GM23338 (cell line): ENCODE data around the gene CFAP410. TPM values are rescaled to one million over a fixed set of nuclear protein-coding genes. Genes with fewer than 3 reads are reported as not detected.

Source experiments
- ATAC-seq: fragments of 200-7000 bp; cut with Tn5 transposase; 3 replicates; pipeline ENCODE4 v1.9.1; 2020
- DNase-seq: peaks from one replicate; pipeline ENCODE4 v3.0.0-alpha.2; 2015; ENCODE audit warnings: low spot score
- H2AFZ ChIP-seq: fragments of 200-600 bp; sonication (generic); 2 replicates; pipeline ENCODE4 v1.8.0; 2016; ENCODE audit warnings: antibody characterized with exemption, mild to moderate bottlenecking, moderate library complexity
- H3F3A ChIP-seq: fragments of 200-600 bp; sonication (generic); replicated peaks from 2 replicates; pipeline ENCODE4 v1.8.0; 2017; ENCODE audit warnings: antibody characterized with exemption, mixed run types, low read depth
- H3K27ac ChIP-seq: fragments of 200-600 bp; sonication (generic); 2 replicates; pipeline ENCODE4 v1.6.1; 2016; ENCODE audit warnings: low read depth
- H3K27me3 ChIP-seq: fragments of 200-600 bp; sonication (generic); 2 replicates; pipeline ENCODE4 v1.8.0; 2016; ENCODE audit warnings: mild to moderate bottlenecking, mixed run types, moderate library complexity; ENCODE audit not compliant: insufficient read depth
- H3K36me3 ChIP-seq: fragments of 200-600 bp; sonication (generic); 2 replicates; pipeline ENCODE4 v1.8.0; 2016; ENCODE audit warnings: mild to moderate bottlenecking; ENCODE audit not compliant: insufficient read depth
- H3K4me1 ChIP-seq: fragments of 200-600 bp; sonication (generic); 2 replicates; pipeline ENCODE4 v1.8.0; 2016; ENCODE audit warnings: mild to moderate bottlenecking, moderate library complexity; ENCODE audit not compliant: insufficient read depth
- H3K4me2 ChIP-seq: fragments of 200-600 bp; sonication (generic); 2 replicates; pipeline ENCODE4 v1.7.1; 2017; ENCODE audit warnings: mixed run types
- H3K4me3 ChIP-seq: fragments of 200-600 bp; sonication (generic); 2 replicates; pipeline ENCODE4 v1.6.1; 2016; ENCODE audit warnings: mixed run types
- H3K79me2 ChIP-seq: fragments of 200-600 bp; sonication (generic); replicated peaks from 2 replicates; pipeline ENCODE4 v1.8.0; 2017; ENCODE audit warnings: mild to moderate bottlenecking; ENCODE audit not compliant: insufficient read depth
- H3K9me2 ChIP-seq: fragments of 200-600 bp; sonication (generic); 2 replicates; pipeline ENCODE4 v1.8.0; 2017; ENCODE audit not compliant: insufficient read depth
- H4K20me1 ChIP-seq: fragments of 200-600 bp; sonication (generic); replicated peaks from 2 replicates; pipeline ENCODE4 v1.8.0; 2017; ENCODE audit warnings: mild to moderate bottlenecking; ENCODE audit not compliant: insufficient read depth
- H3K27ac Mint-ChIP-seq: 2 replicates; pipeline ENCODE4 v1.8.0; 2020; ENCODE audit warnings: inconsistent platforms, mild to moderate bottlenecking, moderate library complexity, mixed read lengths
- H3K27me3 Mint-ChIP-seq: 3 replicates; pipeline ENCODE4 v1.8.0; 2022; ENCODE audit warnings: low read depth, mild to moderate bottlenecking, moderate library complexity, mixed read lengths, inconsistent platforms; ENCODE audit not compliant: insufficient read depth, poor library complexity
- H3K36me3 Mint-ChIP-seq: 3 replicates; pipeline ENCODE4 v1.8.0; 2021; ENCODE audit warnings: low read depth, mild to moderate bottlenecking, inconsistent platforms, moderate library complexity, mixed read lengths
- H3K4me1 Mint-ChIP-seq: 3 replicates; pipeline ENCODE4 v1.8.0; 2020; ENCODE audit warnings: mild to moderate bottlenecking, inconsistent platforms, mixed read lengths
- H3K4me3 Mint-ChIP-seq: 3 replicates; pipeline ENCODE4 v1.8.0; 2021; ENCODE audit warnings: moderate library complexity, mild to moderate bottlenecking, inconsistent platforms, mixed read lengths
- H3K9me3 Mint-ChIP-seq: 3 replicates; pipeline ENCODE4 v1.8.0; 2020; ENCODE audit warnings: moderate library complexity, mild to moderate bottlenecking, inconsistent platforms, mixed read lengths
- CREB1 ChIP-seq: fragments of 250-450 bp; sonication (Bioruptor Pico); IDR thresholded peaks from 2 replicates; pipeline ENCODE4 v1.5.0; 2020; ENCODE audit warnings: low read depth, mild to moderate bottlenecking, moderate library complexity
- JUNB ChIP-seq: IDR thresholded peaks from one replicate; pipeline ENCODE4 v1.6.1; 2016; ENCODE audit warnings: antibody characterized with exemption; ENCODE audit not compliant: unreplicated experiment
- NANOG ChIP-seq: IDR thresholded peaks from 2 replicates; pipeline ENCODE4 v1.6.1; 2016; ENCODE audit warnings: antibody characterized with exemption, borderline replicate concordance
- POLR2AphosphoS5 ChIP-seq: IDR thresholded peaks from 2 replicates; pipeline ENCODE4 v1.6.1; 2016; ENCODE audit warnings: antibody characterized with exemption, low read depth
- STAT1 ChIP-seq: IDR thresholded peaks from one replicate; pipeline ENCODE4 v1.6.1; 2016; ENCODE audit warnings: antibody characterized with exemption; ENCODE audit not compliant: unreplicated experiment
- ZNF331 ChIP-seq: fragments of 250-450 bp; sonication (Bioruptor Pico); IDR thresholded peaks from 2 replicates; pipeline ENCODE4 v1.5.0; 2020; ENCODE audit warnings: low read depth, mild to moderate bottlenecking, moderate library complexity
- polyA plus RNA-seq: library from polyadenylated mRNA; unstranded; fragments of >200 nt; fragmentation: Nextera tagmentation; extraction: Ambion mirVana; gene quantifications from 2 replicates; pipeline ENCODE4 v1.2.1, GENCODE V29; 2016
- total RNA-seq: library from RNA; depleted of rRNA; stranded (reverse); fragments of >200 nt; shearing (Covaris generic); gene quantifications from 2 replicates; pipeline ENCODE4 v1.2.3, GENCODE V29; 2014
- TF ChIP-seq, protein P1 (sequence below): IDR thresholded peaks from one replicate; pipeline ENCODE4 v1.6.1; 2018; ENCODE audit warnings: antibody characterized with exemption; ENCODE audit not compliant: unreplicated experiment
- TF ChIP-seq, protein P2 (sequence below): IDR thresholded peaks from 2 replicates; pipeline ENCODE4 v1.6.1; 2016; ENCODE audit warnings: antibody characterized with exemption
- TF ChIP-seq, protein P3 (sequence below), 2 experiments: fragments of 200-600 bp in 1 of 2; sonication (generic) in 1 of 2; conservative IDR thresholded peaks; 2 replicates each; pipeline versions ENCODE4 v1.5.1 to v1.6.1; 2016 to 2017; ENCODE audit warnings: antibody characterized with exemption in 2 of 2, low read depth in 2 of 2, mild to moderate bottlenecking in 2 of 2, moderate library complexity in 1 of 2

Gene CFAP410
- total and polyA plus RNA-seq, 2 experiments from 2014 or later: 11.0 to 24.0 TPM

DNA sequence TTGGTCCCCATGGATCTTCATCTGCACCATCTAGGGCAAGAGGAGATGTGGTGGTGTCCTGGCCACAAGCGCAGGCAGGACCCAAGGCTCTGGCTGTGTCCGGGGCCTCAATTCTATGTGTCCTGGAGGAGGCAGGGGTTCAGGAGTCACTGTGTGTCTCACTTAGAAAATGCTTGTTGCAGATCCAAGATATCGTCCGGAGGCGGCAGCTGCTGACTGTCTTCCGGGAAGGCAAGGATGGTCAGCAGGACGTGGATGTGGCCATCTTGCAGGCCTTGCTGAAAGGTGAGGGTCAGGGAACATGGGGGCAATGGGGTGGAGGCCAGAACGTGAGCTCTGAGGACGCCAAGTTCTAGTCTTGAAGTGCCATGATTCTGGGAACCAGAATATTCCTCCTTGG, 43.3 kb upstream of the CFAP410 start (continued):
- TF ChIP-seq, protein P1, sequence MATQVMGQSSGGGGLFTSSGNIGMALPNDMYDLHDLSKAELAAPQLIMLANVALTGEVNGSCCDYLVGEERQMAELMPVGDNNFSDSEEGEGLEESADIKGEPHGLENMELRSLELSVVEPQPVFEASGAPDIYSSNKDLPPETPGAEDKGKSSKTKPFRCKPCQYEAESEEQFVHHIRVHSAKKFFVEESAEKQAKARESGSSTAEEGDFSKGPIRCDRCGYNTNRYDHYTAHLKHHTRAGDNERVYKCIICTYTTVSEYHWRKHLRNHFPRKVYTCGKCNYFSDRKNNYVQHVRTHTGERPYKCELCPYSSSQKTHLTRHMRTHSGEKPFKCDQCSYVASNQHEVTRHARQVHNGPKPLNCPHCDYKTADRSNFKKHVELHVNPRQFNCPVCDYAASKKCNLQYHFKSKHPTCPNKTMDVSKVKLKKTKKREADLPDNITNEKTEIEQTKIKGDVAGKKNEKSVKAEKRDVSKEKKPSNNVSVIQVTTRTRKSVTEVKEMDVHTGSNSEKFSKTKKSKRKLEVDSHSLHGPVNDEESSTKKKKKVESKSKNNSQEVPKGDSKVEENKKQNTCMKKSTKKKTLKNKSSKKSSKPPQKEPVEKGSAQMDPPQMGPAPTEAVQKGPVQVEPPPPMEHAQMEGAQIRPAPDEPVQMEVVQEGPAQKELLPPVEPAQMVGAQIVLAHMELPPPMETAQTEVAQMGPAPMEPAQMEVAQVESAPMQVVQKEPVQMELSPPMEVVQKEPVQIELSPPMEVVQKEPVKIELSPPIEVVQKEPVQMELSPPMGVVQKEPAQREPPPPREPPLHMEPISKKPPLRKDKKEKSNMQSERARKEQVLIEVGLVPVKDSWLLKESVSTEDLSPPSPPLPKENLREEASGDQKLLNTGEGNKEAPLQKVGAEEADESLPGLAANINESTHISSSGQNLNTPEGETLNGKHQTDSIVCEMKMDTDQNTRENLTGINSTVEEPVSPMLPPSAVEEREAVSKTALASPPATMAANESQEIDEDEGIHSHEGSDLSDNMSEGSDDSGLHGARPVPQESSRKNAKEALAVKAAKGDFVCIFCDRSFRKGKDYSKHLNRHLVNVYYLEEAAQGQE: no peak
- no peak for TF ChIP-seq CREB1 (CRISPR knock-in tag)

DNA sequence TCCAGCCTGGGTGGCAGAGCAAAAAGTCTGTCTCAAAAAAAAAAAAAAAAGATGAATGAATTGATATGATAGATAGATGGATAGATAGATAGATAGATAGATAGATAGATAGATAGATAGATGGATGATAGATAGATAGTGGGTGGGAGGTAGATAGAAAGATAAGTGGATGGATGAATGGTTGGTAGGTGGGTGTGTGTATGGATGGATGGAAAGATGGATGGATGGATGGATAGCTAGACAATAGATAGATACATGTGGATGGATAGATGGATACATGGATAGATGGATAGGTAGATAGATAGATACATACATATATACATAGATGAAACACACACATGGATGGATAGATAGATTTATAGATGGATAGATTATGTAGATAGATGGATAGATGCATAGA, 42.7 kb upstream of the CFAP410 start:
- Mint-ChIP-seq H3K27me3 (peaks cover 4% of the 10 kb centered on the region), H3K4me1 (peaks cover 14% of the 10 kb centered on the region; the same call in 2 of the 3 replicates), H3K4me3 (no peak overlapping the region), H3K36me3 (no peaks in the 10 kb centered on the region), H3K27ac (no peak overlapping the region), H3K9me3 (peaks cover 21% of the 10 kb centered on the region)
- Histone ChIP-seq H3K4me3 (no peak overlapping the region), H3K27ac (no peak overlapping the region), H4K20me1 (no peaks in the 10 kb centered on the region), H3F3A (no peaks in the 10 kb centered on the region), H3K9me2 (peaks cover 2% of the 10 kb centered on the region; the same call in 1 of the 2 replicates), H3K79me2 (no peaks in the 10 kb centered on the region), H3K27me3 (no peaks in the 10 kb centered on the region), H2AFZ (no peak overlapping the region), H3K4me1 (no peaks in the 10 kb centered on the region), H3K4me2 (no peak overlapping the region), H3K36me3 (peaks cover 6% of the 10 kb centered on the region; the same call in 1 of the 2 replicates)
- DNase-seq: no peak
- ATAC-seq: no peak
- TF ChIP-seq STAT1 (no peak), JUNB (no peak), POLR2AphosphoS5 (no peak), ZNF331 (CRISPR knock-in tag) (no peak), NANOG (no peak)
- TF ChIP-seq, protein P1: no peak
- TF ChIP-seq, protein P2, sequence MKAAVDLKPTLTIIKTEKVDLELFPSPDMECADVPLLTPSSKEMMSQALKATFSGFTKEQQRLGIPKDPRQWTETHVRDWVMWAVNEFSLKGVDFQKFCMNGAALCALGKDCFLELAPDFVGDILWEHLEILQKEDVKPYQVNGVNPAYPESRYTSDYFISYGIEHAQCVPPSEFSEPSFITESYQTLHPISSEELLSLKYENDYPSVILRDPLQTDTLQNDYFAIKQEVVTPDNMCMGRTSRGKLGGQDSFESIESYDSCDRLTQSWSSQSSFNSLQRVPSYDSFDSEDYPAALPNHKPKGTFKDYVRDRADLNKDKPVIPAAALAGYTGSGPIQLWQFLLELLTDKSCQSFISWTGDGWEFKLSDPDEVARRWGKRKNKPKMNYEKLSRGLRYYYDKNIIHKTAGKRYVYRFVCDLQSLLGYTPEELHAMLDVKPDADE: no peak
- TF ChIP-seq, protein P3, sequence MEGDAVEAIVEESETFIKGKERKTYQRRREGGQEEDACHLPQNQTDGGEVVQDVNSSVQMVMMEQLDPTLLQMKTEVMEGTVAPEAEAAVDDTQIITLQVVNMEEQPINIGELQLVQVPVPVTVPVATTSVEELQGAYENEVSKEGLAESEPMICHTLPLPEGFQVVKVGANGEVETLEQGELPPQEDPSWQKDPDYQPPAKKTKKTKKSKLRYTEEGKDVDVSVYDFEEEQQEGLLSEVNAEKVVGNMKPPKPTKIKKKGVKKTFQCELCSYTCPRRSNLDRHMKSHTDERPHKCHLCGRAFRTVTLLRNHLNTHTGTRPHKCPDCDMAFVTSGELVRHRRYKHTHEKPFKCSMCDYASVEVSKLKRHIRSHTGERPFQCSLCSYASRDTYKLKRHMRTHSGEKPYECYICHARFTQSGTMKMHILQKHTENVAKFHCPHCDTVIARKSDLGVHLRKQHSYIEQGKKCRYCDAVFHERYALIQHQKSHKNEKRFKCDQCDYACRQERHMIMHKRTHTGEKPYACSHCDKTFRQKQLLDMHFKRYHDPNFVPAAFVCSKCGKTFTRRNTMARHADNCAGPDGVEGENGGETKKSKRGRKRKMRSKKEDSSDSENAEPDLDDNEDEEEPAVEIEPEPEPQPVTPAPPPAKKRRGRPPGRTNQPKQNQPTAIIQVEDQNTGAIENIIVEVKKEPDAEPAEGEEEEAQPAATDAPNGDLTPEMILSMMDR (conservative IDR thresholded peaks at IDR 0.05; ENCODE audit: low read depth in 2 of 2): no peak
